ENCODE results near the gene RASGEF1C. TPM values are rescaled to one million over a fixed set of nuclear protein-coding genes. Genes with fewer than 3 reads are reported as not detected.

Gene RASGEF1C
- total and polyA plus RNA-seq, 4 donors = 0.09 to 0.10 TPM; not detected in 2

GRCh38 chr5:180173198-180173544 is 35.8 kb downstream of the RASGEF1C start:
- TF ChIP-seq TAF1 (conservative IDR thresholded peaks at IDR 0.05) = no peak
- no peak for TF ChIP-seq HNF4G (IDR thresholded peaks at IDR 0.05)
- TF ChIP-seq SP1 (IDR thresholded peaks at IDR 0.05) = no peak
- TF ChIP-seq YY1 (IDR thresholded peaks at IDR 0.05) = no peak
- no peak for TF ChIP-seq JUND (IDR thresholded peaks at IDR 0.05)
- TF ChIP-seq HNF4A (conservative IDR thresholded peaks at IDR 0.05) = no peak
- TF ChIP-seq, protein P1, sequence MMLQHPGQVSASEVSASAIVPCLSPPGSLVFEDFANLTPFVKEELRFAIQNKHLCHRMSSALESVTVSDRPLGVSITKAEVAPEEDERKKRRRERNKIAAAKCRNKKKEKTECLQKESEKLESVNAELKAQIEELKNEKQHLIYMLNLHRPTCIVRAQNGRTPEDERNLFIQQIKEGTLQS (IDR thresholded peaks at IDR 0.05) = no peak
- no peak for TF ChIP-seq ZBTB33 (IDR thresholded peaks at IDR 0.05)
- no peak for TF ChIP-seq CTCF (IDR thresholded peaks at IDR 0.05; ENCODE audit: low read depth, low read length, missing input control)
- TF ChIP-seq REST (IDR thresholded peaks at IDR 0.05) = no peak
- TF ChIP-seq FOXA1 (IDR thresholded peaks at IDR 0.05) = no peak
- no peak for TF ChIP-seq NR2F2 (IDR thresholded peaks at IDR 0.05)
- Histone ChIP-seq H3K9ac (ENCODE audit: low read depth in 1 of 2, low read length in 2 of 2) (no peak overlapping the region), H3K27me3 (ENCODE audit: control insufficient read depth in 4 of 4, insufficient read depth in 4 of 4, low read length in 3 of 4) (no peaks in the 10 kb centered on the region), H3K36me3 (ENCODE audit: control insufficient read depth in 4 of 4, insufficient read depth in 3 of 4, low read depth in 1 of 4, low read length in 3 of 4) (no peaks in the 10 kb centered on the region), H3K27ac (ENCODE audit: low read depth in 1 of 2, low read length in 2 of 2) (no peak overlapping the region), H3K4me3 (ENCODE audit: low read depth in 1 of 3, low read length in 3 of 3) (no peak overlapping the region), H3K4me1 (ENCODE audit: control insufficient read depth in 4 of 4, insufficient read depth in 4 of 4, low read length in 3 of 4) (peaks cover 0 to 3% (median 1%) of the 10 kb centered on the region in 4 donors), H3K9me3 (ENCODE audit: control insufficient read depth in 4 of 4, low read length in 3 of 4) (no peaks in the 10 kb centered on the region)
- WGBS = 84% methylated on average over 4 of the region's 4 CpGs
- DNase-seq (ENCODE audit: low spot score) = no peak

DNA sequence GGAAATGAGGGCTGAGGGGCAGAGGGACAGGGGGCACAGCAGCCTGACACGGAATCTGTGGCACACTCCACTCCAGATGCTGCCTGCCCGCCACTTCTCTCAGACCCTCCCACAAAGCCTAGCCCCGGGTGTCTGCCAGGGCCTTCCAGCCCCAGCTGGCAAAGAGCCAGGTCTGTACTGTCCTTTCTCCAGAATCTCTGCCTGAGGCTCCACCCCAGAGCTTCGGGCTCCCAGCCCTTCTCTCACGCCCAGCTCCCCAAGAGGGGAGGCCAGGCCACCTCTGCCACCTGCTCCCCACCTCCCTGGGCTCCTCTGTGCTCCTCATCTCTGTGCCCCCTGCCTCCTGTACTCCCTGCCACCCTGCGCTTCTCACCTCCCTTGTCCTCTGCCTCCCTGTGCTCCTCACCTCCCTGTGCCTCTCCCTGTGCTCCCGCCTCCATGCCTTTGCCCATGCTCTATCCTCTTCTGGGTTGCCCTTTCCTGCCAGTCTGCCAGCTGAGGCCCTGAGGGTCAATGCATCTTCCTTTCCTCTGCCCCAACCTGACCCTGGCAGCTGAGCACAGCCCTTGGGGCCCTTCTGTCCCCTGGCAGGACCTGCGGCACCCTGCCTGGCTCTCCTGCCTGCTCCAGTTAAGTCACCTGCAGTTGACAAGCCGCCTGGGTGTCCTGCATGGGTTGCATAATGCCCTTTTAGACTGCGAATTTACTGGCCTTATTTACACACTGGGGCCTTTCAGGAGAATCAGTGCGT is 36.4 kb downstream of the RASGEF1C start:
- no peak for DNase-seq (ENCODE audit: low spot score)
- H3K27ac ChIP-seq (ENCODE audit: low read depth in 1 of 2, low read length in 2 of 2) = no peak overlapping the region
- no peaks in the 10 kb centered on the region for H3K36me3 ChIP-seq (ENCODE audit: control insufficient read depth in 4 of 4, insufficient read depth in 3 of 4, low read depth in 1 of 4, low read length in 3 of 4)
- peaks cover 0 to 3% (median 1%) of the 10 kb centered on the region in 4 donors for H3K4me1 ChIP-seq (ENCODE audit: control insufficient read depth in 4 of 4, insufficient read depth in 4 of 4, low read length in 3 of 4)
- 69% methylated on average over 11 of the region's 11 CpGs for WGBS
- H3K4me3 ChIP-seq (ENCODE audit: low read depth in 1 of 3, low read length in 3 of 3) = no peak overlapping the region
- no peaks in the 10 kb centered on the region for H3K9me3 ChIP-seq (ENCODE audit: control insufficient read depth in 4 of 4, low read length in 3 of 4)
- no peak for TF ChIP-seq EGR1 (IDR thresholded peaks at IDR 0.05; ENCODE audit: low read depth in 2 of 2)
- TF ChIP-seq HNF4A (conservative IDR thresholded peaks at IDR 0.05) = no peak
- no peak for TF ChIP-seq NR2F2 (IDR thresholded peaks at IDR 0.05)
- no peak for TF ChIP-seq GABPA (IDR thresholded peaks at IDR 0.05 in 1 of 2, conservative IDR thresholded peaks at IDR 0.05 in 1 of 2)
- no peak for TF ChIP-seq FOXA1 (IDR thresholded peaks at IDR 0.05)
- no peak for TF ChIP-seq RAD21 (IDR thresholded peaks at IDR 0.05)
- no peak for TF ChIP-seq REST (IDR thresholded peaks at IDR 0.05)
- no peak for TF ChIP-seq HNF4G (IDR thresholded peaks at IDR 0.05)
- TF ChIP-seq JUND (IDR thresholded peaks at IDR 0.05) = no peak
- TF ChIP-seq, protein P1 (IDR thresholded peaks at IDR 0.05) = no peak
- H3K9ac ChIP-seq (ENCODE audit: low read depth in 1 of 2, low read length in 2 of 2) = no peak overlapping the region
- H3K27me3 ChIP-seq (ENCODE audit: control insufficient read depth in 4 of 4, insufficient read depth in 4 of 4, low read length in 3 of 4) = no peaks in the 10 kb centered on the region

All from liver (tissue), 9 donors.